ENCODE data around the gene HECTD4.
A peak's percentile ranks its signal among the peaks of the same experiment; 100 is the strongest.
"Not testable (repeated sequence)": the region's sequence is repeated elsewhere in the genome, so short reads cannot be mapped to it uniquely, and the experiment has no call there.

HECTD4 gene

GRCh38 chr12:112381883-112382796 is at the start of gene HECTD4:
TSS of gene HECTD4 (minus strand) at chr12:112382431. CDS start at chr12:112382128, 303 bp downstream.
- DNase-seq, result peak; percentile 97

GRCh38 chr12:112431965-112432364 is 49.7 kb upstream of the HECTD4 start:
- no peak for DNase-seq

- DNase-seq, result no peak
Observed at GRCh38 chr12:112430929-112431328, 48.7 kb upstream of the HECTD4 start.

GRCh38 chr12:112427760-112428159 is 45.5 kb upstream of the HECTD4 start:
- no peak for DNase-seq

- DNase-seq, result no peak
Observed at GRCh38 chr12:112425582-112426382, 43.6 kb upstream of the HECTD4 start.

GRCh38 chr12:112424126-112424525 is 41.9 kb upstream of the HECTD4 start:
- DNase-seq, result no peak

- no peak for DNase-seq
Observed at GRCh38 chr12:112422531-112422930, 40.3 kb upstream of the HECTD4 start.

- no peak for DNase-seq
Observed at GRCh38 chr12:112421363-112421762, 39.1 kb upstream of the HECTD4 start.

GRCh38 chr12:112420740-112421139 is 38.5 kb upstream of the HECTD4 start:
- no peak for DNase-seq

- DNase-seq, result peak; percentile 59
Observed at GRCh38 chr12:112419297-112420133, 37.3 kb upstream of the HECTD4 start.

- DNase-seq, result peak; percentile 93
Observed at GRCh38 chr12:112418608-112419296, 36.5 kb upstream of the HECTD4 start, which contains the start of gene PTPN11. TSS of gene PTPN11 (plus strand) at chr12:112418947. CDS start at chr12:112419112, 165 bp downstream.

GRCh38 chr12:112418273-112418607 is 36.0 kb upstream of the HECTD4 start:
- DNase-seq, result peak; percentile 72

GRCh38 chr12:112415457-112415856 is 33.2 kb upstream of the HECTD4 start:
- DNase-seq, result not testable (repeated sequence)

GRCh38 chr12:112413855-112414625 is 31.8 kb upstream of the HECTD4 start:
- DNase-seq, result peak; percentile 92

GRCh38 chr12:112409906-112410244 is 27.6 kb upstream of the HECTD4 start:
- no peak for DNase-seq

- peak; percentile 98 for DNase-seq
Observed at GRCh38 chr12:112409064-112409905, 27.1 kb upstream of the HECTD4 start, which contains the start of gene RPL6. TSS of gene RPL6 (minus strand) at chr12:112409605. CDS start at chr12:112408656, 949 bp downstream.

- peak; percentile 41 for DNase-seq
Observed at GRCh38 chr12:112408621-112409020, 26.4 kb upstream of the HECTD4 start.

GRCh38 chr12:112407683-112408082 is 25.5 kb upstream of the HECTD4 start:
- not testable (repeated sequence) for DNase-seq

GRCh38 chr12:112406519-112407488 is 24.6 kb upstream of the HECTD4 start:
- DNase-seq, result no peak

All from hematopoietic multipotent progenitor cell treated with erythropoietin and hydrocortisone succinate and interleukin-3 and kit ligand, for 4 days (in vitro differentiated cells).